SK-N-SH treated with all-trans-retinoic acid at 6 μM for 48 hours (cell line): Measurements from ENCODE around the gene HTD2.

ENCODE experiments used
- ATAC-seq: fragments of 200-7000 bp; cut with Tn5 transposase; 3 replicates; pipeline ENCODE4 v1.9.1; 2020; ENCODE audit warnings: mild to moderate bottlenecking, moderate library complexity
- ARNTL ChIP-seq: fragments of 450-650 bp; formaldehyde crosslinking; IDR thresholded peaks from 2 replicates; pipeline ENCODE4 v1.5.0; 2020; ENCODE audit warnings: low read depth, mild to moderate bottlenecking, moderate library complexity, borderline replicate concordance
- BACH2 ChIP-seq: fragments of 250-450 bp; sonication (Bioruptor Pico); IDR thresholded peaks from 2 replicates; pipeline ENCODE4 v1.9.0; 2021; ENCODE audit warnings: mild to moderate bottlenecking, borderline replicate concordance
- CREB5 ChIP-seq: fragments of 250-450 bp; sonication (Bioruptor Pico); IDR thresholded peaks from 2 replicates; pipeline ENCODE4 v1.5.1; 2020; ENCODE audit warnings: low read depth, mild to moderate bottlenecking, moderate library complexity
- CSDC2 ChIP-seq: fragments of 250-450 bp; sonication (Bioruptor Pico); IDR thresholded peaks from 2 replicates; pipeline ENCODE4 v1.5.0; 2020; ENCODE audit warnings: mild to moderate bottlenecking, moderate library complexity
- ESRRG ChIP-seq: fragments of 250-450 bp; sonication (Bioruptor Pico); IDR thresholded peaks from 2 replicates; pipeline ENCODE4 v1.6.1; 2021; ENCODE audit warnings: mild to moderate bottlenecking
- GLIS3 ChIP-seq: fragments of 250-450 bp; sonication (Bioruptor Pico); IDR thresholded peaks from 2 replicates; pipeline ENCODE4 v1.5.0; 2020; ENCODE audit warnings: mild to moderate bottlenecking, moderate library complexity
- ISL1 ChIP-seq: fragments of 250-450 bp; sonication (Bioruptor Pico); IDR thresholded peaks from 2 replicates; pipeline ENCODE4 v2.1.2; 2022; ENCODE audit warnings: mild to moderate bottlenecking, moderate library complexity
- OSR1 ChIP-seq: fragments of 250-450 bp; sonication (Bioruptor Pico); IDR thresholded peaks from 2 replicates; pipeline ENCODE4 v1.8.0; 2022; ENCODE audit warnings: moderate library complexity, mild to moderate bottlenecking, inconsistent platforms
- POU6F1 ChIP-seq: fragments of 250-450 bp; sonication (Bioruptor Pico); IDR thresholded peaks from 2 replicates; pipeline ENCODE4 v1.8.0; 2021; ENCODE audit warnings: low read depth, mild to moderate bottlenecking, moderate library complexity, borderline replicate concordance
- PPARA ChIP-seq: fragments of 250-450 bp; sonication (Bioruptor Pico); IDR thresholded peaks from 2 replicates; pipeline ENCODE4 v1.5.0; 2020; ENCODE audit warnings: mild to moderate bottlenecking, borderline replicate concordance
- RARB ChIP-seq: fragments of 250-450 bp; sonication (Bioruptor Pico); IDR thresholded peaks from 2 replicates; pipeline ENCODE4 v1.8.0; 2021; ENCODE audit warnings: mild to moderate bottlenecking, moderate library complexity
- SNAI2 ChIP-seq: fragments of 250-450 bp; sonication (Bioruptor Pico); IDR thresholded peaks from 2 replicates; pipeline ENCODE4 v1.5.0; 2020; ENCODE audit warnings: mild to moderate bottlenecking, moderate library complexity
- TCF4 ChIP-seq: fragments of 250-450 bp; sonication (Bioruptor Pico); IDR thresholded peaks from 2 replicates; pipeline ENCODE4 v1.8.0; 2021; ENCODE audit warnings: mild to moderate bottlenecking, moderate library complexity, borderline replicate concordance
- TOX ChIP-seq: fragments of 250-450 bp; sonication (Bioruptor Pico); IDR thresholded peaks from 2 replicates; pipeline ENCODE4 v1.8.0; 2021; ENCODE audit warnings: mild to moderate bottlenecking, moderate library complexity, borderline replicate concordance
- ZC3H10 ChIP-seq: fragments of 250-450 bp; sonication (Bioruptor Pico); IDR thresholded peaks from 2 replicates; pipeline ENCODE4 v1.5.1; 2021; ENCODE audit warnings: mild to moderate bottlenecking, moderate library complexity
- ZFP3 ChIP-seq: fragments of 250-450 bp; sonication (Bioruptor Pico); IDR thresholded peaks from 2 replicates; pipeline ENCODE4 v1.5.0; 2020; ENCODE audit warnings: mild to moderate bottlenecking, moderate library complexity
- ZFP30 ChIP-seq: fragments of 450-650 bp; formaldehyde crosslinking; IDR thresholded peaks from 2 replicates; pipeline ENCODE4 v1.5.0; 2022; ENCODE audit warnings: mild to moderate bottlenecking, moderate library complexity
- ZNF565 ChIP-seq: fragments of 450-650 bp; formaldehyde crosslinking; conservative IDR thresholded peaks from 2 replicates; pipeline ENCODE4 v1.5.0; 2020; ENCODE audit warnings: low read depth, mild to moderate bottlenecking, moderate library complexity
- ZNF70 ChIP-seq: fragments of 450-650 bp; formaldehyde crosslinking; IDR thresholded peaks from 2 replicates; pipeline ENCODE4 v1.5.0; 2020; ENCODE audit warnings: mild to moderate bottlenecking, moderate library complexity
- ZNF8 ChIP-seq: fragments of 450-650 bp; formaldehyde crosslinking; IDR thresholded peaks from 2 replicates; pipeline ENCODE4 v1.5.0; 2020; ENCODE audit warnings: mild to moderate bottlenecking, moderate library complexity
- TF ChIP-seq, protein P1 (sequence below): fragments of 250-450 bp; sonication (Bioruptor Pico); IDR thresholded peaks from 2 replicates; pipeline ENCODE4 v1.8.0; 2020; ENCODE audit warnings: mild to moderate bottlenecking, moderate library complexity, borderline replicate concordance
- TF ChIP-seq, protein P2 (sequence below): fragments of 250-450 bp; sonication (Bioruptor Pico); IDR thresholded peaks from 2 replicates; pipeline ENCODE4 v1.5.1; 2021; ENCODE audit warnings: mild to moderate bottlenecking, moderate library complexity

HTD2 gene

DNA sequence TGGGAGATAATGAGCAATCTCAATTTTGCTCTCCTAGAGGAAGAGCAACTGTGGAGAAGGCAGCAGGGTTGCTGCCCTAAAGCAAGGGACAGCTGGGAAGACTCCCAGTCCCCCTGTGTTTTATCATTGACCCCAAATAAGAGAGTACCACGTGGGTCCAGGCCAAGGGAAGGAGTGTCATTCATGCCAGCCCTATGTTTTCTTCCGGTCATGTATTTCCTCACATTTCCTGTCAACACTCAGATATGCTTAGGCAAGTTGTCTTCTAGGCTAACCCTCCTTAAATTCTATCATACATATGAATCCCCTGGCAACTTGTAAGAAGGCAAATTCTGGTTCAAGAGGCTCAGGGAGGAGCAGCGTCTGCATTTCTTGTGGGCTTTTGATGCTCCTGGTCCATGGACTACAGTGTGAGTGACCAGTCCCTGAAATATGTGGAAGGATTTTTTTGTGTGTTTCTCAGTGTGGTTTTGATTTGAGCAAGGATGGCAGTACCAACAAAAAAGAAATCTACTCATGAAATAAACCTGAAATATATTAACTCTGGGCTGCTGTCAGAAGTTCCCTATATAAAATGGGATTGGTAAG lies 32.2 kb upstream of the HTD2 start (continued):
- TF ChIP-seq RARB (CRISPR knock-in tag) (no peak), CREB5 (CRISPR knock-in tag) (no peak), ZNF8 (CRISPR knock-in tag) (no peak), ARNTL (CRISPR knock-in tag) (no peak), ZNF565 (no peak), SNAI2 (no peak)

DNA sequence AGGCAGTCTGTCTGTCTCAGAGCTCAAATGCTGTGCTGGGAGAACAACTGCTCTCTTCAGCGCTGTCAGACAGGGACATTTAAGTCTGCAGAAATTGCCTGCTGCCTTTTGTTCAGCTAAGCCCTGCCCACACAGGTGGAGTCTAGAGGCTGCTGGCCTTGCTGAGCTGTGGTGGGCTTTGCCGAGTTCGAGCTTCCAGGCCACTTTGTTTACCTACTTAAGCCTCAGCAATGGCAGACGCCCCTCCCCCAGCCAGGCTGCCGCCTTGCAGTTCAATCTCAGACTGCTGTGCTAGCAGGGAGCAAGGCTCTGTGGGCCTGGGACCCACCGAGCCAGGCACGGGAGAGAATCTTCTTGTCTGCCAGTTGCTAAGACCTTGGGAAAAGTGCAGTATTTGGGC lies 25.3 kb upstream of the HTD2 start:
- no peak for TF ChIP-seq ZNF70
- TF ChIP-seq ZNF565, result no peak
- TF ChIP-seq, protein P1, sequence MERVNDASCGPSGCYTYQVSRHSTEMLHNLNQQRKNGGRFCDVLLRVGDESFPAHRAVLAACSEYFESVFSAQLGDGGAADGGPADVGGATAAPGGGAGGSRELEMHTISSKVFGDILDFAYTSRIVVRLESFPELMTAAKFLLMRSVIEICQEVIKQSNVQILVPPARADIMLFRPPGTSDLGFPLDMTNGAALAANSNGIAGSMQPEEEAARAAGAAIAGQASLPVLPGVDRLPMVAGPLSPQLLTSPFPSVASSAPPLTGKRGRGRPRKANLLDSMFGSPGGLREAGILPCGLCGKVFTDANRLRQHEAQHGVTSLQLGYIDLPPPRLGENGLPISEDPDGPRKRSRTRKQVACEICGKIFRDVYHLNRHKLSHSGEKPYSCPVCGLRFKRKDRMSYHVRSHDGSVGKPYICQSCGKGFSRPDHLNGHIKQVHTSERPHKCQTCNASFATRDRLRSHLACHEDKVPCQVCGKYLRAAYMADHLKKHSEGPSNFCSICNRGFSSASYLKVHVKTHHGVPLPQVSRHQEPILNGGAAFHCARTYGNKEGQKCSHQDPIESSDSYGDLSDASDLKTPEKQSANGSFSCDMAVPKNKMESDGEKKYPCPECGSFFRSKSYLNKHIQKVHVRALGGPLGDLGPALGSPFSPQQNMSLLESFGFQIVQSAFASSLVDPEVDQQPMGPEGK (CRISPR knock-in tag), result no peak
- no peak for TF ChIP-seq ZFP3
- no peak for TF ChIP-seq RARB (CRISPR knock-in tag)
- no peak for TF ChIP-seq ZFP30 (CRISPR knock-in tag)
- TF ChIP-seq BACH2 (CRISPR knock-in tag), result no peak
- TF ChIP-seq, protein P2, sequence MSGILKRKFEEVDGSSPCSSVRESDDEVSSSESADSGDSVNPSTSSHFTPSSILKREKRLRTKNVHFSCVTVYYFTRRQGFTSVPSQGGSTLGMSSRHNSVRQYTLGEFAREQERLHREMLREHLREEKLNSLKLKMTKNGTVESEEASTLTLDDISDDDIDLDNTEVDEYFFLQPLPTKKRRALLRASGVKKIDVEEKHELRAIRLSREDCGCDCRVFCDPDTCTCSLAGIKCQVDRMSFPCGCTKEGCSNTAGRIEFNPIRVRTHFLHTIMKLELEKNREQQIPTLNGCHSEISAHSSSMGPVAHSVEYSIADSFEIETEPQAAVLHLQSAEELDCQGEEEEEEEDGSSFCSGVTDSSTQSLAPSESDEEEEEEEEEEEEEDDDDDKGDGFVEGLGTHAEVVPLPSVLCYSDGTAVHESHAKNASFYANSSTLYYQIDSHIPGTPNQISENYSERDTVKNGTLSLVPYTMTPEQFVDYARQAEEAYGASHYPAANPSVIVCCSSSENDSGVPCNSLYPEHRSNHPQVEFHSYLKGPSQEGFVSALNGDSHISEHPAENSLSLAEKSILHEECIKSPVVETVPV (CRISPR knock-in tag), result no peak
- no peak for TF ChIP-seq PPARA (CRISPR knock-in tag)
- no peak for TF ChIP-seq ZNF8 (CRISPR knock-in tag)
- TF ChIP-seq SNAI2, result no peak
- TF ChIP-seq ESRRG, result no peak
- TF ChIP-seq, all 23 proteins: peak for 0
- no peak for ATAC-seq

DNA sequence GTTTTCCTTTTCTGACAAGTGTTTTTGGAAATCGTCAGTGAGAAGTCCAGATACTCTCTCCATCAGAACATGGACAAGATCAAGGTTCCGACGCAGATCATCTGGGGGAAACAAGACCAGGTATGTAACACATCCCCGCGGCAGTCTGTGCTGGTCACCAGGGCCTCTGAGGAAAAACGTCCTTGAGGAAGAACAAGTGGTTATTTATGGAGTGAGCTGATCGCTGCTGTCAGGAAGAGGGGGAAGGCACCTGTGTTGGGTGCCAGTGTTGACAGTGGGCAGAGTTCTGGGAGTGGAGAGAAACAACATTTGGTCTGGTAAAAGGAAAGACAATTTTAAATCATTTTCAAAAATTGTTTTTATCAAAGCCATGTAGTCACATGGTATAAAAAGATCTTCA lies 21.0 kb upstream of the HTD2 start:
- ATAC-seq, result no peak
- no peak for TF ChIP-seq ZNF70
- no peak for TF ChIP-seq OSR1 (CRISPR knock-in tag)
- no peak for TF ChIP-seq TCF4
- no peak for TF ChIP-seq CSDC2 (CRISPR knock-in tag)
- TF ChIP-seq PPARA (CRISPR knock-in tag), result no peak
- TF ChIP-seq ARNTL (CRISPR knock-in tag), result no peak
- TF ChIP-seq ISL1 (CRISPR knock-in tag), result no peak
- no peak for TF ChIP-seq POU6F1 (CRISPR knock-in tag)
- TF ChIP-seq RARB (CRISPR knock-in tag), result no peak
- TF ChIP-seq, all 23 proteins: peak for 0

DNA sequence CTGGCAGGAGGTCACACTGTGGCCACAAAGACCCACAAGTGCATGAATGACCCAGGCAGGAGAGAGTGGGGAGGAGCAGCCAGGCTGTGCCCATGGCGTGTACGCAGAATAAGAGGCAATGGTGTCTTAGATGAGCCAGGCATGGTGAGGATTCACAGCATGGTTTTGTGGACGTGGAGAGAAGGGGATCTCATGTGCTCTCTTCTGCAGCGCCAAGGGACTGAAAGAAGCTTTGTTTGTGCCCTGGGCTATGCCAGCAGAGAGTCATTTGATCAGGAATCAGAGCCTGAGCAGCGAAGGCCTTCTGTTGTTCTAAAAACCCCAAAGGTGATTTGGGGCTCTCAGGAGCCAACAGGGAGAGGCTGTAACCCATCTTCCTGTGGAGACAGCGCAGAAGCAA lies 19.0 kb upstream of the HTD2 start:
- ATAC-seq, result no peak
- TF ChIP-seq ARNTL (CRISPR knock-in tag) (no peak), GLIS3 (CRISPR knock-in tag) (no peak), ZFP3 (no peak), ZC3H10 (no peak), ZNF8 (CRISPR knock-in tag) (no peak), BACH2 (CRISPR knock-in tag) (no peak), OSR1 (CRISPR knock-in tag) (no peak), ESRRG (no peak), TCF4 (no peak), ISL1 (CRISPR knock-in tag) (no peak), ZNF565 (no peak), POU6F1 (CRISPR knock-in tag) (no peak), TOX (CRISPR knock-in tag) (no peak), SNAI2 (no peak)
- TF ChIP-seq, protein P2 (CRISPR knock-in tag), result no peak
